Fibroblast of the aortic adventitia (primary cell): ENCODE results near the gene TYMP. TPM values are rescaled to one million over a fixed set of nuclear protein-coding genes. Genes with fewer than 3 reads are reported as not detected.
A peak's percentile ranks its signal among the peaks of the same experiment; 100 is the strongest.
"Not testable (repeated sequence)": the region's sequence is repeated elsewhere in the genome, so short reads cannot be mapped to it uniquely, and the experiment has no call there.

ENCODE experiments used
- DNase-seq: peaks from one replicate; pipeline ENCODE4 v3.0.0-alpha.2; 2010; ENCODE audit warnings: low read depth
- H3K4me3 ChIP-seq: 2 replicates; pipeline ENCODE4 v1.5.1; 2011; ENCODE audit warnings: low read depth, mild to moderate bottlenecking, control low read depth, low read length, moderate library complexity
- total RNA-seq: library from RNA; depleted of rRNA; stranded (reverse); fragments of >200 nt; gene quantifications from 2 replicates; pipeline ENCODE4 v1.2.3, GENCODE V29; 2012; ENCODE audit warnings: low replicate concordance
- TF ChIP-seq, protein P1 (sequence below): IDR thresholded peaks from 2 replicates; pipeline ENCODE4 v1.5.1; 2011; ENCODE audit warnings: mild to moderate bottlenecking, low read length, control low read depth, inconsistent platforms; ENCODE audit not compliant: insufficient read depth

The TYMP gene
- total RNA-seq, 1 donor: 23.7 TPM

DNA sequence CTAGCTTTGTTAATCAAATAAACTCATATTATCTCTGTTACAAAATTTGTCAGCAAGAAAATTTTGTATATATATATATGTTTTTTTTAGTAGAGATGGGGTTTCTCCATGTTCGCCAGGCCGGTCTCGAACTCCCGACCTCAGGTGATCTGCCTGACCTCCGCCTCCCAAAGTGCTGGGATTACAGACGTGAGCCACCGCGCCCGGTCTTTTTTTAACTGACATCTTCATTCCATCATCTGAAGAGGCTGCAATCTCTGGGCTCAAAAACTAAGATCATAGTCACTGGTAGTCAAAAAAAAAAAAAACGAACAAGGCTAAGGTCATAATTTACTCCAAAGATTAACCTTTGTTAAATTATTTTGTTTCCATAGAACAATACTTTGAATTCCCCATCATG lies 10.6 kb upstream of the TYMP start:
- TF ChIP-seq, protein P1, sequence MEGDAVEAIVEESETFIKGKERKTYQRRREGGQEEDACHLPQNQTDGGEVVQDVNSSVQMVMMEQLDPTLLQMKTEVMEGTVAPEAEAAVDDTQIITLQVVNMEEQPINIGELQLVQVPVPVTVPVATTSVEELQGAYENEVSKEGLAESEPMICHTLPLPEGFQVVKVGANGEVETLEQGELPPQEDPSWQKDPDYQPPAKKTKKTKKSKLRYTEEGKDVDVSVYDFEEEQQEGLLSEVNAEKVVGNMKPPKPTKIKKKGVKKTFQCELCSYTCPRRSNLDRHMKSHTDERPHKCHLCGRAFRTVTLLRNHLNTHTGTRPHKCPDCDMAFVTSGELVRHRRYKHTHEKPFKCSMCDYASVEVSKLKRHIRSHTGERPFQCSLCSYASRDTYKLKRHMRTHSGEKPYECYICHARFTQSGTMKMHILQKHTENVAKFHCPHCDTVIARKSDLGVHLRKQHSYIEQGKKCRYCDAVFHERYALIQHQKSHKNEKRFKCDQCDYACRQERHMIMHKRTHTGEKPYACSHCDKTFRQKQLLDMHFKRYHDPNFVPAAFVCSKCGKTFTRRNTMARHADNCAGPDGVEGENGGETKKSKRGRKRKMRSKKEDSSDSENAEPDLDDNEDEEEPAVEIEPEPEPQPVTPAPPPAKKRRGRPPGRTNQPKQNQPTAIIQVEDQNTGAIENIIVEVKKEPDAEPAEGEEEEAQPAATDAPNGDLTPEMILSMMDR: no peak
- DNase-seq: no peak
- no peak overlapping the region for H3K4me3 ChIP-seq

DNA sequence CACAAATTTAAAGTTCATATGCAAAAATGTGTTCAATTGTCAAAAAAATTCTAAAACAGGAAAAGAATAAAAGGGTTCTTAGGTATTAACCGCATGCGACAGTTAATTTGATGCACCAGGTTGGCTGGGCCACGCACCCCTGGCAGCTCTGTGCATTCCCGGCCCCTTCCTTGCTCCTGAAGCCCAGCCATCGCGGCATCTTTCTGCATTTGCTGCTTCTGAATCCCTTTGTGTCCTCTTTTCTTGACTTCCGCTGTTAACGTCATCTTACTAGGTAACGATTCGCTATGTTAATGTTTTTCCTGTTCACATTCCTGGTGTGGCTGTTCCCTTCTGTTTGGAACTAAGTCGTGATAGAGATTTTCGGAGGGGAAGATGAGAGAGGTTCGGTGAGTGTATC lies 8.0 kb upstream of the TYMP start:
- TF ChIP-seq, protein P1: no peak
- H3K4me3 ChIP-seq: no peak overlapping the region
- no peak for DNase-seq

DNA sequence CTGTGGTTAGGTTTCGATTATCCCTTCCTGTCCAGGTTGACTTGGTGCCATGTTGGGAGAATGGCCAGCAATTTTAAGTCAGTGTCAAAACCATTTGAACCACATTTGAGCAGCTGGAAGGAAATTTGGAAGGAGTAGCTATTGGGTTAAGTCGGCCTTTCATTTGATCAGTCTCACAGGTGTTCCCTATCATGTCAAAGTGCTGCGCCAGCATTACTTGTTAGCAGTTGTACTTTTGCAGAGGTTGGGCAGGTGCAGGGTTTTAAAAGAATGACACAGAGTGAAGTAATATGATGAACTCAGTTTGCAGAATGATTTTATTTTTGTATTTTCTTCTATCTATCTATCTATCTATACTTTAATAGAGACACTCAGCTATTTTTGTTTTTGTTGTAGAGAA lies 6.4 kb upstream of the TYMP start:
- DNase-seq: no peak
- H3K4me3 ChIP-seq: no peak overlapping the region

DNA sequence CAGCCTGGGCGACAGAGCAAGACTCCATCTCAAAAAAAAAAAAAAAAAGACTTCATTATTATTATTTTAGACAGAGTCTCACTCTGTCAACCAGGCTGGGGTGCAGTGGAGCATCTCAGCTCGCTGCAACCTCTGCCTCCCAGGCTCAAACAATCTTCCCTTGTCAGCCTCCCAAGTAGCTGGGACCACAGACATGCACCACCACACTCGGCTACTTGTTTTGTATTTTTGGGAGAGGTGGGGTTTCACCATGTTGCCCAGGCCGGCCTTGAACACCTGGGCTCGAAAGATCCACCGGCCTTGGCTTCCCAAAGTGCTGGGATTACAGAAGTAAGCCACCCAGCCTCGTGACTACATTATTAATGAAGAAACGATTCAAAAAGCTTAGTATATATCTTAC lies 5.3 kb upstream of the TYMP start:
- DNase-seq: no peak
- H3K4me3 ChIP-seq: no peak overlapping the region
- TF ChIP-seq, protein P1: no peak

More for the DNA sequence above, 6.4 kb upstream of the TYMP start:
- TF ChIP-seq, protein P1: no peak

DNA sequence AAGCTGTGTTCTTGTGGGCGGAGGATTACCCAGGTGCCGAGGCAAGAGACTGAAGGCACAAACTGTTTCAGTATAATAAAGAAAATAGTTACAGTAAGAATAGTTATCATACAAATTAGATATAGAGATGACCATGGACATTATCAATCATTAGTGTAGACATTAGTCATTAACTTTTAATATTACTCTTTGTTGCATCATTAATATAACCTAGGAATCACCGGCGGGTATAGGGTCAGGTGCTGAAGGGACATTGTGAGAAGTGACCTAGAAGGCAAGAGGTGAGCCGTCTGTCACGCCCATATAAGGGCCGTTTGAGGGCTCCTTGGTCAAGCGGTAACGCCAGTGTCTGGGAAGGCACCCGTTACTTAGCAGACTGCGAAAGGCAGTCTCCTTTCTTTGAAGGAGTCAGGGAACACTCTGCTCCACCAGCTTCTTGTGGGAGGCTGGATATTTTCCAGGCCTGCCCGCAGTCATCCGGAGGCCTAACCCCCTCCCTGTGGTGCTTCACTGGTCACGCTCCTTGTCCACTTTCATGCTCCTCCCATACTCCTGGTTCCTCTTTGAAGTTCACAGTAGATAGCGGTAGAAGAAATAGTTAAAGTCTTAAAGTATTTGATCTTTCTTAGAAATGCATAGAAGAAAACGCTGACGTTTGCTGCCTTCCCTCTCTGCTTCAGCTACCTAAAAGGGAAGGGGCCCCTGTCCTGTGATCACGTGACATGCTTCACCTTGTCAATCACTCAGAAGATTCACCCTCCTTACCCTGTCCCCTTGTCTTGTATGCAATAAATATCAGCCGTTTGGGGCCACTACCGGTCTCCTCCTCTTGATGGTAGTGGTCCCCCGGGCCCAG lies 4.3 kb upstream of the TYMP start:
- DNase-seq: peak; percentile 53
- not testable (repeated sequence) for H3K4me3 ChIP-seq

DNA sequence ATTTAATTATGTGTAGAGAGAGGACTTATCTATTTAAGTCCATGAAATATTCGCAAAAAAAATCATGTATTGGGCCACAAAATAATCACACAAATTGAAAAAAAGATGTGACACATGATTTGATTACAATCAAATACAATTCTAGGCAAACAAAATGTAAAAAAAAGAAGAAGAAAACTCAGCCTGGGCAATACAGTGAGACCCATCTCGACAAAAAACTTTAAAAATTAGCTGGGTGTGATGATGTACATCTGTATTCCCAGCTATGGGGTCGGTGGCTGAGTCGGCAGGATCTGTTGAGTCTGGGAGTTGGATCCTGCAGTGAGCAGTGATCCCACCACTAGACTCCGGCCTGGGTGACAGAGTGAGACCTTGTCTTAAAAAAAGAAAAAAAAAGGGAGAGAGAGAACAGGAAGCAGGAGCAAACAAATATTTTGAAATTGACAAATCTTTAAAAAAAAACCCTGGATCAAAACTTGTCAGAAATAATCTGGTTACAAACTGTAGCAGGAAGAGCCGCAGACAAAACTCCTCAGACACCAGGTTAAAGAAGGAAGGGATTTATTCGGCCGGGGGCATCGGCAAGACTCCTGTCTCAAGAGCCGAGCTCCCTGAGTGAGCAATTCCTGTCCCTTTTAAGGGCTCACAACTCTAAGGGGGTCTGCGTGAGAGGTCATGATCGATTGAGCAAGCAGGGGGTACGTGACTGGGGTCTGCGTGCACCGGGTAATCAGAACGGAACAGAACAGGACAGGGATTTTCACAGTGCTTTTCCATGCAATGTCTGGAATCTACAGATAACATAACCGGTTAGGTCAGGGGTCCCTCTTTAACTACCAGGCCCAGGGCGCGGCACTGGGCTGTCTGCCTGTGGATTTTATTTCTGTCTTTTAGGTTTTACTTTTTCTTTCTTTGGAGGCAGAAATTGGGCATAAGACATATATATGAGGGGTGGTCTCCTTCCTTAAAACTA lies 3.3 kb upstream of the TYMP start:
- DNase-seq: no peak
- H3K4me3 ChIP-seq: no peak overlapping the region
- TF ChIP-seq, protein P1: no peak

DNA sequence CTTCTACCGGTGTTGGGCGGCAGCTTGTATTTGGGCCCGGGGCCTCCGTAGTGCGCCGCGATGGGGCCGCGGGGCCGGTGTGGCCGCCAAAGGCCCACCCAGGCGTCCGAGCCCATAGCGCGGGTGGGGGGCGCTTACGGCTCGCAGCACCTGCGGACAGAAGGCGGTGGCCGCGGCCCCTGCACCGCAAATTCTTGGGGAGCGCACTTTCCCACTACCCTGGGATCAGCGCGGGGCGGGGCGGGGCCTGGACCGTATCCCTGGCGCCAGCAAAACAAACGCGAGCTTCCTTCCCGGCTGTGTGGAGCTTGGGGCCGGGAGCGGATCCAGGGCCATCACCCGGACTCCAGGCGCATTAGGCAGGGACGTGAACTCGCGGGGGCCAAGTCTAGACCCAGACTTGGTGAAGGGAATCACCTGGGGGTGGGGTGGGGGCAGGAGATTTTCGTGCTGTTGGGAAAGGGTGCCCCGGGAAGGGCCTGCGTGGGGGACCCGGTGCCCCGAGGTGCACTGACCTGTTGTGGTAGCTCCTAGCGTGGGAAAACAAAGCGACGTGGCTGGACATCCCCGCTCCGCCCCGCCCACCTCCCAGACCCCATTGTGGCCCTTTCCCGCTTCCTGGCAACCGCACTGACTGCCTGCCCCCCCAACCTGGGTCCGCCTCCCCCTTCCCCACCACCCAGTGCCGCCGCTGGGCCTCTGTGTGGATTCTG lies 2.3 kb upstream of the TYMP start:
- TF ChIP-seq, protein P1: no peak
- peak overlapping the region; percentile 69 for H3K4me3 ChIP-seq
- peak; percentile 54 for DNase-seq
